ENCODE measurements around the gene BPIFB4.

DNA sequence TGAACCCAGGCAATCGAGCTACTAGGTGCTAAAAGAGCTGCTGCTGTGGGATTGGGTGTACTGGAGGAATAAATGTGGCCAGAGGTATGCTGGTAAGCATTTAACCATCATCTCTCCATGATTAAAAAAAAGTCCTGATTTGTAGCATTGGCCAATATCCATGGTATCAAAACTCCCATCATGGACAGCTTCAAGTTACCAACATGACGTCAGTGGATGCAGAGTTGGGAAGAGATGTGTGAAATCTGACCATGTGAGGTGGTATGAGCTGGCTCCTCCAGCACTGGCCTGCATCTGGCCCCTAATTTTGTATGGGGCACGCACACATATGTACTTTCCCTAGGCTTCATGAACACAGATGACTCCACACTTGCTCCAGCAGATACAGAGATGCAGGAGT lies 11.7 kb downstream of the BPIFB4 start:
- TF ChIP-seq, protein P1, sequence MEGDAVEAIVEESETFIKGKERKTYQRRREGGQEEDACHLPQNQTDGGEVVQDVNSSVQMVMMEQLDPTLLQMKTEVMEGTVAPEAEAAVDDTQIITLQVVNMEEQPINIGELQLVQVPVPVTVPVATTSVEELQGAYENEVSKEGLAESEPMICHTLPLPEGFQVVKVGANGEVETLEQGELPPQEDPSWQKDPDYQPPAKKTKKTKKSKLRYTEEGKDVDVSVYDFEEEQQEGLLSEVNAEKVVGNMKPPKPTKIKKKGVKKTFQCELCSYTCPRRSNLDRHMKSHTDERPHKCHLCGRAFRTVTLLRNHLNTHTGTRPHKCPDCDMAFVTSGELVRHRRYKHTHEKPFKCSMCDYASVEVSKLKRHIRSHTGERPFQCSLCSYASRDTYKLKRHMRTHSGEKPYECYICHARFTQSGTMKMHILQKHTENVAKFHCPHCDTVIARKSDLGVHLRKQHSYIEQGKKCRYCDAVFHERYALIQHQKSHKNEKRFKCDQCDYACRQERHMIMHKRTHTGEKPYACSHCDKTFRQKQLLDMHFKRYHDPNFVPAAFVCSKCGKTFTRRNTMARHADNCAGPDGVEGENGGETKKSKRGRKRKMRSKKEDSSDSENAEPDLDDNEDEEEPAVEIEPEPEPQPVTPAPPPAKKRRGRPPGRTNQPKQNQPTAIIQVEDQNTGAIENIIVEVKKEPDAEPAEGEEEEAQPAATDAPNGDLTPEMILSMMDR (conservative IDR thresholded peaks at IDR 0.05): no peak
- no peak for TF ChIP-seq ZFX (IDR thresholded peaks at IDR 0.05)
